ENCODE results near the gene ZNF692. TPM values are rescaled to one million over a fixed set of nuclear protein-coding genes. Genes with fewer than 3 reads are reported as not detected.

The ZNF692 gene, protein sequence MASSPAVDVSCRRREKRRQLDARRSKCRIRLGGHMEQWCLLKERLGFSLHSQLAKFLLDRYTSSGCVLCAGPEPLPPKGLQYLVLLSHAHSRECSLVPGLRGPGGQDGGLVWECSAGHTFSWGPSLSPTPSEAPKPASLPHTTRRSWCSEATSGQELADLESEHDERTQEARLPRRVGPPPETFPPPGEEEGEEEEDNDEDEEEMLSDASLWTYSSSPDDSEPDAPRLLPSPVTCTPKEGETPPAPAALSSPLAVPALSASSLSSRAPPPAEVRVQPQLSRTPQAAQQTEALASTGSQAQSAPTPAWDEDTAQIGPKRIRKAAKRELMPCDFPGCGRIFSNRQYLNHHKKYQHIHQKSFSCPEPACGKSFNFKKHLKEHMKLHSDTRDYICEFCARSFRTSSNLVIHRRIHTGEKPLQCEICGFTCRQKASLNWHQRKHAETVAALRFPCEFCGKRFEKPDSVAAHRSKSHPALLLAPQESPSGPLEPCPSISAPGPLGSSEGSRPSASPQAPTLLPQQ
- 5.2 and 10.8 TPM in 2 replicates for total RNA-seq

DNA sequence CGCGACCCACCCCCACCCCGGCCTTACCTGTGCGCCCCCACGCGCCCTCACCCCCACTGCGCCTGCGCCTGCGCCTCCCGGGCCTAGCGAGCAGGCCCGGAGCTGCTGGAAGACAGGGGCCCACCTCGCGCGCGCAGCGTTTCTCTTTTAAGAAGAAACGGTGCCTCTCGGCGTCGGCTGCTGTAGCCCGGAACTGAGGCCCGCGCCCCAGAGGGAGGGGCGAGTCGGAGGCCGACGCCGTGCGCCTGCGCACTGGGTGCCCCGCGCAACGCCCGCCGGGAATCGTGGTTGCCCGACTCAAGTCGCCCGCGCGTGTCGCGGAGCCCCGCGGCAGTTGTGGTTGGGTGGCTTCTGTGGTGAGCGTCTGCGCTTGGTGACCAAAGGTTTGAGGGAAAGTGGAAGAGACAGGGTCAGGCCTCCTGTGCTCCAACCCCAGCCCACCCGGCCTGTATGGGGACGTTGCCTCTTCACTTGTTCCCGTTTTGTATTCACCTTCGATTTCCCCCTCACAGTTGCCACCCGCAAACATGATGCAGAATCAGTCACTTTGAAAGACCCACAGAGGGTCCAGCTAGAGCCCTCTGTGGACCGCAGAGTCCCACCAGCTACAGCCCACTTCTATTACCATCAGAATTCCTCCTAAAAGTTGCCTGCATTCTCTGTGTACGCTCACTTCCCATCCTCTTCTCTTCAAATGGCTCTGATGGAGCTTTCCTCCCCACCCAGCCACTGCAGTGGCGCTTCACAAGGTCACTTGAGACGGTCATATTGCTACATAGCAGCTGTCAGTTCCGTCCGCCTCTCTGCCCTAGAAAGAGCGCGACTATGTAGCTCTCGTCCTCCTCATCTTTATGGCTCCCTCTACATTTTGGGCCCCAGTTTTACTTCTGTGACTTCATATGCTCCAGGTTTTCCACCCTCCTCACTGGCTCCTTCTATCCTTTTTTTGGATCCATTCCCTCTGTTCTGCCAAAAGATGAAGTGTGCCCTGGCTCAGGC lies at the start of gene ZNF692:
TSS of gene ZNF692 (minus strand) at position 195 of the 999 bp plus-strand sequence. CDS start 776 bp downstream, outside the sequence.

DNA sequence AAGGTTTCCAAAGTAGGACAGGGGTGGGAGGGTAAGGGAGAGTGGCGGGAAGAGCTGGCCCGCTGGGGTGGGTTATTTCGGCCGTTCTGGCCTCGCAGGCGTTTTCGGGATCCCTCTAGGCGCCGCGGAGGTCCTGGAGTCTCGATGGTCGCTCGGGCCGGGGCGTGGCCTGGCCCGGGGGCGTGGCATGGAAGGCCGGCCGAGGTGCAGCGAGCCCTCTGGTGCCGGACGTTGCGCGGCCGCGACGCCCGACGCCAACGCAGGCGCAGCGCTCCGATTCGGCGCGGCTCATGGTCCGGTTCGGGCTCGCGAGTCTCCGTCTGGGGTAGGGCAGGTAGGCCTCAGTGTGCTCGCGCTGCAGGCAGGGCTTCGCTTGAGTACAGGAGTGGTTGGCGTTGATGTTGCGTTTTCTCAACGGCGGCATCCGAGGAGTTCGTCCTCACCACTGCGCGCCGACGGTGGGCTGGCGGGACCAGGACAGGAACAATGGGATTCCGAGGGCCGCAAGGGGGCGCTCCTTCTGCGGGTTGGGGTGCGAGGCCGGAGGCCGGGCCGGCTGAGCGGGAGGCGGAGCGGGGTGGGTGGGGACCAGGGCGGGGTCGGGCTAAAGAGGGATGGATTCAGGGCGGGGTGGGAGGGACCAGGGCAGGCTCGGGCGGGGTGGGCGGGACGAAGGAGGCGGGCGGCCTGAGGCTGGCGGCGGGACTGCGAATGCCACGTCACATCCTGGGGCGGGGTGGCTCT lies 47.3 kb upstream of the ZNF692 start, which contains the start of gene PGBD2:
TSS of gene PGBD2 (plus strand) at position 227 of the 744 bp plus-strand sequence. CDS start 7,628 bp downstream, outside the sequence.

DNA sequence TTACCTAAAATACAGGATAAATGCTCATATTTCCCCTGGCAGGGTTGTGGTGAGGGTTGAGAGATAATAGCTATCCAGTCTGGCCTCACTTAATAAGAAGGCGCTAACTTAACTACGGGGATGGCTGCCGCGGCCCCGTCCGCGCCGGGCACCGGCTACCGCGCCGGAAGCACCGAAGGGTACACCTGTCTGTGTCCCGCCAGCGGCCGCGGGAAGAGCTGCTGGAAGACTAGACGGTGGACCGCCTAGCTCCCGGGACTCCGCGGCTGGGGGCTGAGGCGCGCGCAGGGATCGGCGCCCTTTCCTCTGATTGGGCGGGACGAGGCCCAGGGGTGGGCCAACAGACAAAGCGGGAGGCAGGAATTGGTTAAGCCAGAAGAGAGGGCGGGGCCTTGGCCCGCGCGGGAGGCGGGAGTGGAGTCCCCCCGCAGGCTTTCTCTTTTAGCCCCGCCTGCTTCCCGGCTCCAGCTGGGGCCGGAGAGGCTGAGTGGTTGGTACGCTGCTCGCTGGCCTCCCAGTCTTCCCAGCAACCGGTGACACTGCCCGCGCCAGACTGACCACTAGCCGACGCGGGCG lies 21.0 kb downstream of the ZNF692 start, which contains the start of gene ZNF672:
TSS of gene ZNF672 (plus strand) at position 444 of the 576 bp plus-strand sequence. CDS start 9,051 bp downstream, outside the sequence.

DNA sequence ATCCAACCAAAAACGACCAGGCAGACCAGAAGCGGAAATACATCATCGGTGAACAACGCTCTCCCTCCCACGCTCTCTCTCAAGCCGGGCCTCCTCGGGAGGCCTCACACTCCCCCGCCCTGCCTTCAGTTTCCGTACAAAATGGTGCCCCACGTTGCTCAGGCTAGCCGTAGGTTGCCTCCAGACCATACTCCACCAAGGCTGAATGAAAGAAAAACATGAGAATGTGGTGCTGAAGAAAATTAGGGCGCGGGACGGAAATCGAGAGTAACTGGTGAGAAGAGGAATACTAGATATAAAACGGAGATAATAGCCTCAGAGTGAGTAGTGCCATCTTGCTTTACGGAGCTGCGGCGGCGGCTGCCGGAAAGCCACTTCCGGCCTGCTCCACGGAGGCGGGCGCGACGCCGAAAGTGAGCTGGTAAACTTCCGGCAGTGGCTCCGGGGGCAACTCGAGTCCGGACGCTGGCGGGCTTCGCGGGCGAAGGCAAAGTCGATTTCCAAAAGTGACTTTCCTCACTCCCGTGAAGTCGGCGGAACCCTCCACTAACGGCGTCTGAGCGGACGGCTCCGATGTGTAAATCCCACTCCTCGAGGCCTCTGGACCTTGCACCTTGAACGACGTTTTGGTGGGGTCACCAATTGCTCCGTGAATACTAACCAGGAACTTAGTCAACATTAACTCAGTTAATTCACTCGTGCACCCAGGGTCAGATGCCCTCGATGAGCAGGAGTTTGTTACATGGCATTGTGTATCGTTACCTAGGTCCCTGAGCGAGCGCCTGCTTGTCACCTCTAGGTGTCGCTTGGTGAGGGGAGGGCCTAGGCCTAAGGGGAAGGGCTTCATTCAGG lies 32.8 kb downstream of the ZNF692 start, which contains the start of gene SH3BP5L:
TSS of gene SH3BP5L (minus strand) at position 7 of the 852 bp plus-strand sequence. CDS start 980 bp downstream, outside the sequence.

Other genes starting within 250 kb of the ZNF692 start
- gene OR2T11, start 224.0 kb downstream of the ZNF692 start, total RNA-seq, result not detected in 2 replicates
- gene OR2T35, start 213.8 kb downstream of the ZNF692 start, total RNA-seq, result not detected in 2 replicates
- not detected in 2 replicates for gene OR2T27, start 203.6 kb downstream of the ZNF692 start, total RNA-seq
- gene OR14I1, start 156.3 kb downstream of the ZNF692 start, total RNA-seq, result not detected in 2 replicates
- gene LYPD8, start 103.3 kb downstream of the ZNF692 start, total RNA-seq, result not detected in 2 replicates
- gene SH3BP5L, start 33.2 kb downstream of the ZNF692 start, total RNA-seq, result 18.5 and 26.3 TPM in 2 replicates
- gene ZNF672, start 20.9 kb downstream of the ZNF692 start, total RNA-seq, result 22.2 and 23.7 TPM in 2 replicates
- gene PGBD2, start 47.1 kb upstream of the ZNF692 start, total RNA-seq, result 2.1 and 7.3 TPM in 2 replicates

All from epithelial cell of alveolus of lung (primary cell).